Neural crest cell (in vitro differentiated cells): ENCODE data around the gene MMGT1. TPM values are rescaled to one million over a fixed set of nuclear protein-coding genes. Genes with fewer than 3 reads are reported as not detected.
A peak's percentile ranks its signal among the peaks of the same experiment; 100 is the strongest.

Experiments
- DNase-seq: peaks from one replicate; pipeline ENCODE4 v3.0.0; 2021; ENCODE audit warnings: low read depth, mixed read lengths, low spot score
- H3K27ac Mint-ChIP-seq: one replicate; pipeline ENCODE4 v1.8.0; 2021; ENCODE audit warnings: mild to moderate bottlenecking, mixed read lengths; ENCODE audit not compliant: unreplicated experiment
- H3K27me3 Mint-ChIP-seq: 2 replicates; pipeline ENCODE4 v1.8.0; 2021; ENCODE audit warnings: low read depth, mild to moderate bottlenecking, mixed read lengths
- H3K36me3 Mint-ChIP-seq: 2 replicates; pipeline ENCODE4 v1.8.0; 2021; ENCODE audit warnings: low read depth, mild to moderate bottlenecking, mixed read lengths
- H3K4me1 Mint-ChIP-seq: 2 replicates; pipeline ENCODE4 v1.8.0; 2021; ENCODE audit warnings: mixed read lengths
- H3K4me3 Mint-ChIP-seq: one replicate; pipeline ENCODE4 v1.8.0; 2021; ENCODE audit warnings: mild to moderate bottlenecking, mixed read lengths
- H3K9me3 Mint-ChIP-seq: 2 replicates; pipeline ENCODE4 v1.8.0; 2021; ENCODE audit warnings: mixed read lengths
- total RNA-seq: library from RNA; stranded (reverse); gene quantifications from 2 replicates; pipeline ENCODE4 v1.2.1, GENCODE V29; 2021
- TF ChIP-seq, protein P1 (sequence below): fragments of 200-600 bp; sonication (generic); conservative IDR thresholded peaks from 2 replicates; pipeline ENCODE4 v1.5.0; 2021; ENCODE audit warnings: antibody characterized with exemption, mild to moderate bottlenecking

MMGT1 gene
- total RNA-seq, 1 donor from 2014 or later, result 19.3 TPM

DNA sequence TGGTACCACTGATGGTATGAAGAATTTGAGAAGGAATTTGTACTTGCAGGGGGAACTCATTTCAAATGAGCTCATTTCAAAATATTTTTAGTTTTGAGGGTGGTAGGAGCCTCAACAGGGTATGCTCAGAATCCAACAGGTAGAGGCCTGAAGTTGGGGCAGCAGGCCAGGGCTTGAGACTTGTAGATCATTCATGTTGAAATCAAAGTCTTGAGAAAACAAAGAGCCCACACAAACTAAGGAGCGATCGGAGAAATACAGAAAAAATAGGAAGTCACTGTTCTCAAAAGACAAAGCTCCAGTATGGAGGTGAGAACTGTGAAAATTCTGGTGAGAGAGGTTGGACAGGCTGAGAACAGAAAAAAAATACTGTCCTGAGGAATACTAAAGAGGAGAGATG is 10.5 kb upstream of the MMGT1 start:
- peak overlapping the region; percentile 29 for H3K27ac Mint-ChIP-seq
- TF ChIP-seq, protein P1, sequence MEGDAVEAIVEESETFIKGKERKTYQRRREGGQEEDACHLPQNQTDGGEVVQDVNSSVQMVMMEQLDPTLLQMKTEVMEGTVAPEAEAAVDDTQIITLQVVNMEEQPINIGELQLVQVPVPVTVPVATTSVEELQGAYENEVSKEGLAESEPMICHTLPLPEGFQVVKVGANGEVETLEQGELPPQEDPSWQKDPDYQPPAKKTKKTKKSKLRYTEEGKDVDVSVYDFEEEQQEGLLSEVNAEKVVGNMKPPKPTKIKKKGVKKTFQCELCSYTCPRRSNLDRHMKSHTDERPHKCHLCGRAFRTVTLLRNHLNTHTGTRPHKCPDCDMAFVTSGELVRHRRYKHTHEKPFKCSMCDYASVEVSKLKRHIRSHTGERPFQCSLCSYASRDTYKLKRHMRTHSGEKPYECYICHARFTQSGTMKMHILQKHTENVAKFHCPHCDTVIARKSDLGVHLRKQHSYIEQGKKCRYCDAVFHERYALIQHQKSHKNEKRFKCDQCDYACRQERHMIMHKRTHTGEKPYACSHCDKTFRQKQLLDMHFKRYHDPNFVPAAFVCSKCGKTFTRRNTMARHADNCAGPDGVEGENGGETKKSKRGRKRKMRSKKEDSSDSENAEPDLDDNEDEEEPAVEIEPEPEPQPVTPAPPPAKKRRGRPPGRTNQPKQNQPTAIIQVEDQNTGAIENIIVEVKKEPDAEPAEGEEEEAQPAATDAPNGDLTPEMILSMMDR, result no peak
- peaks cover 5% of the 10 kb centered on the region for H3K9me3 Mint-ChIP-seq

DNA sequence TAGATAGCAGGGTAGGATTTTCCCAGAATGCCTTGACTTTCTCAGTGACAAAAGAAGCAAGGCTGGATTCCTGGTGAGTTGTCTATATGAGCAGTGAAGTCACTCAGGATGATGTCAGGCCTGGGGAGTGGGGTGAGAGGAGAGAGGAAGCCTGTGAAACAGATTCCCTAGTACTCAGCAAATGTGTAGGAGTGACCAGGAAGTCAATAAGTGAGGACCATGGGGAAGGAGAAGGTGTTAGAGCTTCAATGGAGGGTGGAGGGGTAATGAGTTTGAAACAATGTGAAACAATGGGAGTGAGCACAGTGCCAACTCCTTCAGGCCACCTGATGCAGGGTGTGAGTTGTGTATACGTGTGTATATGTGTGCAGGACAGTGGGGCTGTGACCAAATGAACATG is 9.1 kb upstream of the MMGT1 start:
- peaks cover 7% of the 10 kb centered on the region for H3K9me3 Mint-ChIP-seq
- peaks cover 28% of the 10 kb centered on the region for H3K4me1 Mint-ChIP-seq
- H3K4me3 Mint-ChIP-seq, result peak overlapping the region; percentile 88
- no peak for DNase-seq
- H3K27ac Mint-ChIP-seq, result no peak overlapping the region
- TF ChIP-seq, protein P1, result no peak
- no peaks in the 10 kb centered on the region for H3K36me3 Mint-ChIP-seq
- H3K27me3 Mint-ChIP-seq, result no peaks in the 10 kb centered on the region

More for the DNA sequence above, 10.5 kb upstream of the MMGT1 start:
- no peaks in the 10 kb centered on the region for H3K27me3 Mint-ChIP-seq
- peaks cover 28% of the 10 kb centered on the region for H3K4me1 Mint-ChIP-seq
- DNase-seq, result no peak
- peak overlapping the region; percentile 88 for H3K4me3 Mint-ChIP-seq
- H3K36me3 Mint-ChIP-seq, result no peaks in the 10 kb centered on the region

DNA sequence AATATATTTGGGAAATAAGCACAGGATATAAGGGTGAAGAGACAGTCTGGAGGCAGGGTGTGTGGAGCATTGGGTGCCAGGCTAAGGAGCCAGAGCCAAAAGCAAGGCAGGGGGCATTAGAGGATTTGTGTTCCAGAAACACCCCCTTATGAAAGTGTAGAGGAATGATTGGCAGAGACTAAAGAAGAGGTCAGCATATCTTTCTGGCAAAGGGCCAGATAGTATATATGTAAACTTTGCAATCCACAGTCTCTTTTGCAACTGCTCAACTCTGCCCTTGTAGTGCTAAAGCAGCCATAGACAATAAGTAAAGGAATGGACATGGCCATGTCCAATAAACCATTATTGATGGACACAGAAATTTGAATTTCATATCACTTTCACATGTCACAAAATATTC is 7.9 kb upstream of the MMGT1 start:
- H3K27me3 Mint-ChIP-seq, result no peaks in the 10 kb centered on the region
- H3K4me3 Mint-ChIP-seq, result peak overlapping the region; percentile 8
- DNase-seq, result no peak
- H3K27ac Mint-ChIP-seq, result no peak overlapping the region
- peaks cover 24% of the 10 kb centered on the region for H3K4me1 Mint-ChIP-seq
- no peaks in the 10 kb centered on the region for H3K36me3 Mint-ChIP-seq
- TF ChIP-seq, protein P1, result no peak
- peaks cover 7% of the 10 kb centered on the region for H3K9me3 Mint-ChIP-seq

DNA sequence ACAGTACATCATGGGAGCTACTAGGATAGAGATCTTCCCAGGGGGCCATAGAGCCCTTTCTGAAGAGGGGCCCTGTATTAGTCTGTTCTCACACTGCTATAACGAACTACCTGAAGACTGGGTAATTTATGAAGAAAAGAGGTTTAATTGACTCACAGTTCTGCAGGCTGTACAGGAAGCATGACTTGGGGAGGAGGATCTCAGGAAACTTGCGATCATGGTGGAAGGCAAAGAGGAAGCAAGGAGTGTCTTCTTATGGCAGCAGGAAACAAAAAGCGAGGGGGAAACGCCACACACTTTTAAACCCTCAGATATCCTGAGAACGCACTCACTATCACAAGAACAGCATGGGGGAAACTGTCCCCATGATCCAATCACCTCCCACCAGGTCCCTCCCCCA is 7.2 kb upstream of the MMGT1 start:
- Mint-ChIP-seq H3K4me1 (peaks cover 18% of the 10 kb centered on the region), H3K27me3 (no peaks in the 10 kb centered on the region), H3K27ac (no peak overlapping the region), H3K4me3 (no peak overlapping the region), H3K36me3 (no peaks in the 10 kb centered on the region), H3K9me3 (peaks cover 7% of the 10 kb centered on the region)
- TF ChIP-seq, protein P1, result no peak
- DNase-seq, result no peak

DNA sequence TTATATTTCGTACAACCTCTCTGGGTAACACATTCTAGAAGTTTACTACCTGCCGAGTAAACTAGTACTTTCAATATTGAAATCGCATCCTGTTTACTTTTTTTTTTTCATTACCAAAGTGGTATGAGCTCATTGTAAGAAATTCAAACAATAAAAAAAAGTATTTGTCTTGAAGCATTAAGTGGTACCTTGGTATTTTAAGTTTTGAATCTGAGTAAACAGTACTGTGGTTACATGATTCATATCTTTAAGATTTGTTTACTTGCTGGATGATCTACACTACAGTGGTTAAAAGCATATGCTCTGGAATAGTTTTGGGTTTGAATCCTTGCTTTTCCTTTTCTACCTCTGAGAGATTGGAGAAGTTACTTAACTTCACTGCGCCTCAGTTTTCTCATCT is 3.8 kb upstream of the MMGT1 start:
- Mint-ChIP-seq H3K4me1 (peaks cover 14% of the 10 kb centered on the region), H3K4me3 (no peak overlapping the region), H3K36me3 (no peaks in the 10 kb centered on the region), H3K27me3 (no peaks in the 10 kb centered on the region), H3K9me3 (peaks cover 2% of the 10 kb centered on the region), H3K27ac (no peak overlapping the region)
- no peak for DNase-seq
- TF ChIP-seq, protein P1, result no peak

DNA sequence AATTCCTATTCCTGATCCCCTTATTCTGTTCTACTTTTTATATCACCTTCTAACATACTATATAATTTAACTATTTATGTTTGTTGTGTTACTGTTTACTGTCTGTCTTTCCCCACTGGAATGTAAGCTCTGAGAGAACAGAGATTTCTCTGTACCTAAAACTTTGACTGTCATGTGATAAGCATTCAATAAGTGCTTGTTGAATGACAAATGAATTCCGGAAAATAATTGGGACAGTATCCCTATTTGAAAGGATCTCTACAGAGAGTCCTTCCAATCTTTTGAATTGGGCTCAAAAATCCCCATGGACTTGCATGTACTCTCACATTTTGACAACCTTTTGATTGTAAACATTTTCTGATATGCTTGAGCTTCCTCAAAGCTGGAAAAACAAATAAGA is 1.6 kb upstream of the MMGT1 start:
- TF ChIP-seq, protein P1, result no peak
- no peaks in the 10 kb centered on the region for H3K27me3 Mint-ChIP-seq
- DNase-seq, result no peak
- peak overlapping the region; percentile 38 for H3K4me3 Mint-ChIP-seq
- H3K27ac Mint-ChIP-seq, result no peak overlapping the region
- H3K36me3 Mint-ChIP-seq, result no peaks in the 10 kb centered on the region
- peaks cover 19% of the 10 kb centered on the region for H3K4me1 Mint-ChIP-seq
- H3K9me3 Mint-ChIP-seq, result peaks cover 2% of the 10 kb centered on the region
